T-cell (primary cell): ENCODE results near the gene PRDM12. TPM values are rescaled to one million over a fixed set of nuclear protein-coding genes. Genes with fewer than 3 reads are reported as not detected.

Experiments
- ATAC-seq, 4 experiments: fragments of 200-7000 bp in 3 of 4; fragments of 150-1000 bp in 1 of 4; cut with Tn5 transposase; replicated peaks in 1 of 4; 1 replicate in 3 of 4; 2 replicates in 1 of 4; pipeline ENCODE4 v1.10.0; 2021; ENCODE audit warnings: moderate library complexity in 3 of 4, mild to moderate bottlenecking in 2 of 4, moderate number of reproducible peaks in 1 of 4
- CTCF ChIA-PET, 2 donors: fragments of 300-600 bp; sonication (Branson Sonifier 250); formaldehyde crosslinking; loops; one replicate each; lab custom pipeline; 2022; ENCODE audit warnings: antibody characterized with exemption in 2 of 2; lab: Charles Lee
- POLR2A ChIA-PET, 2 donors: fragments of 300-600 bp; sonication (Branson Sonifier 250); formaldehyde crosslinking; loops; one replicate each; lab custom pipeline; 2022; ENCODE audit warnings: antibody characterized with exemption in 2 of 2; lab: Charles Lee
- DNase-seq, 35 experiments: peaks; one replicate each; pipeline versions ENCODE4 v3.0.0 to v3.0.0-alpha.2; 2013 to 2023
- H3K27ac ChIP-seq: one replicate; pipeline ENCODE4 v1.5.1; 2013; ENCODE audit warnings: low read length
- H3K27me3 ChIP-seq, 2 experiments: replicated peaks in 1 of 2; 1 replicate in 1 of 2; 2 replicates in 1 of 2; pipeline versions ENCODE4 v1.6.1 to v1.7.0; 2013; ENCODE audit warnings: low read length in 1 of 2, mixed read lengths in 1 of 2; ENCODE audit not compliant: control insufficient read depth in 2 of 2, insufficient read depth in 2 of 2; ENCODE audit errors: extremely low read depth in 1 of 2
- H3K36me3 ChIP-seq, 2 donors: 1 replicate in 1 of 2; 2 replicates in 1 of 2; pipeline versions ENCODE4 v1.6.1 to v1.7.0; 2013; ENCODE audit warnings: low read length in 1 of 2; ENCODE audit not compliant: control insufficient read depth in 2 of 2, insufficient read depth in 1 of 2; ENCODE audit errors: extremely low read depth in 1 of 2
- H3K4me1 ChIP-seq, 2 experiments: 1 replicate in 1 of 2; 2 replicates in 1 of 2; pipeline versions ENCODE4 v1.6.1 to v1.7.0; 2013; ENCODE audit warnings: low read length in 2 of 2, mixed read lengths in 1 of 2; ENCODE audit not compliant: insufficient read depth in 2 of 2, control insufficient read depth in 1 of 2; ENCODE audit errors: extremely low read depth in 1 of 2
- H3K4me3 ChIP-seq, 2 donors: 1 replicate in 1 of 2; 2 replicates in 1 of 2; pipeline versions ENCODE4 v1.5.1 to v1.7.0; 2013; ENCODE audit warnings: mild to moderate bottlenecking in 2 of 2, low read length in 1 of 2, moderate library complexity in 1 of 2; ENCODE audit not compliant: control insufficient read depth in 1 of 2; ENCODE audit errors: extremely low read depth in 1 of 2
- H3K9me3 ChIP-seq: 2 replicates; pipeline ENCODE4 v1.7.0; 2013
- H3K27ac Mint-ChIP-seq, 2 donors: one replicate each; pipeline ENCODE4 v1.8.0; 2020 to 2021; ENCODE audit warnings: mild to moderate bottlenecking in 2 of 2, mixed read lengths in 2 of 2
- H3K27me3 Mint-ChIP-seq, 2 donors: one replicate each; pipeline ENCODE4 v1.8.0; 2021 to 2022; ENCODE audit warnings: mixed read lengths in 2 of 2
- H3K36me3 Mint-ChIP-seq: one replicate; pipeline ENCODE4 v1.8.0; 2021; ENCODE audit warnings: mixed read lengths
- H3K4me1 Mint-ChIP-seq, 3 donors: one replicate each; pipeline ENCODE4 v1.8.0; 2020 to 2022; ENCODE audit warnings: mixed read lengths in 3 of 3, mild to moderate bottlenecking in 1 of 3
- H3K4me3 Mint-ChIP-seq, 3 donors: one replicate each; pipeline ENCODE4 v1.8.0; 2020 to 2022; ENCODE audit warnings: mild to moderate bottlenecking in 3 of 3, mixed read lengths in 3 of 3, moderate library complexity in 3 of 3
- H3K9me3 Mint-ChIP-seq, 3 donors: one replicate each; pipeline ENCODE4 v1.8.0; 2020 to 2022; ENCODE audit warnings: mixed read lengths in 3 of 3
- WGBS: methylation state at CpG from one replicate; pipeline ENCODE4 v1.1.5; 2013; ENCODE audit warnings: missing lambda C conversion rate; ENCODE audit not compliant: insufficient coverage; 5-methylcytosine and 5-hydroxymethylcytosine counted together
- total RNA-seq, 35 experiments: library from RNA in 6 of 35; stranded (reverse) in 6 of 35; fragments of 120-200 nt in 1 of 35; gene quantifications; one replicate each; pipeline versions ENCODE4 v1.2.1 to v1.2.4 and lab custom pipeline; 2013 to 2026

PRDM12 gene
- total RNA-seq, 5 donors from 2014 or later (not counting 1 experiment from before 2014, with no cell fraction given) = 0.13 to 0.19 (median 0.16) TPM; not detected in 2

GRCh38 chr9:130696139-130696650 lies 31.8 kb downstream of the PRDM12 start:
- no peaks in the 10 kb centered on the region for H3K9me3 Mint-ChIP-seq
- peaks cover 32% of the 10 kb centered on the region for H3K36me3 Mint-ChIP-seq
- no peak overlapping the region for H3K4me3 ChIP-seq
- H3K4me3 Mint-ChIP-seq = peak overlapping the region in 2 of 3 donors; percentile 30 to 36
- CTCF ChIA-PET = interaction anchor here (0.6 to 1.0 kb wide), 2 partner anchors 10 to 238 kb away, joined by 3 read pairs; no protein-coding TSS in a partner anchor
- WGBS = 93% methylated on average over 2 of the region's 4 CpGs
- H3K4me1 ChIP-seq = peaks cover 6 to 35% of the 10 kb centered on the region in 2 experiments
- peaks cover 3 to 50% of the 10 kb centered on the region in 2 donors for H3K36me3 ChIP-seq
- DNase-seq = no peak
- POLR2A ChIA-PET = interaction anchor here in 1 of 2 donors (0.6 kb wide), 1 partner anchor 152 kb away, joined by 3 read pairs; no protein-coding TSS in a partner anchor
- H3K4me1 Mint-ChIP-seq = peaks cover 39 to 45% (median 41%) of the 10 kb centered on the region in 3 donors
- H3K27me3 Mint-ChIP-seq = no peaks in the 10 kb centered on the region
- no peaks in the 10 kb centered on the region for H3K27me3 ChIP-seq
- no peak overlapping the region for H3K27ac ChIP-seq
- ATAC-seq = no peak
- peak overlapping the region in 1 of 2 donors; percentile 11 for H3K27ac Mint-ChIP-seq
- no peaks in the 10 kb centered on the region for H3K9me3 ChIP-seq

- H3K27ac Mint-ChIP-seq = no peak overlapping the region
- peaks cover 37% of the 10 kb centered on the region for H3K36me3 Mint-ChIP-seq
- no peaks in the 10 kb centered on the region for H3K9me3 ChIP-seq
- POLR2A ChIA-PET = interaction anchor here in 1 of 2 donors (0.6 kb wide), 1 partner anchor 152 kb away, joined by 3 read pairs; no protein-coding TSS in a partner anchor
- peaks cover 6 to 35% of the 10 kb centered on the region in 2 experiments for H3K4me1 ChIP-seq
- H3K36me3 ChIP-seq = peaks cover 3 to 56% of the 10 kb centered on the region in 2 donors
- H3K27me3 Mint-ChIP-seq = no peaks in the 10 kb centered on the region
- H3K9me3 Mint-ChIP-seq = no peaks in the 10 kb centered on the region
- no peaks in the 10 kb centered on the region for H3K27me3 ChIP-seq
- H3K4me3 ChIP-seq = no peak overlapping the region
- CTCF ChIA-PET = no interaction called here
- no peak for ATAC-seq
- H3K4me3 Mint-ChIP-seq = no peak overlapping the region
- H3K27ac ChIP-seq = no peak overlapping the region
- H3K4me1 Mint-ChIP-seq = peaks cover 39 to 45% (median 41%) of the 10 kb centered on the region in 3 donors
- WGBS = 96% methylated on average over 7 of the region's 8 CpGs
- no peak for DNase-seq
Measured at GRCh38 chr9:130696996-130697395, 32.6 kb downstream of the PRDM12 start.

- Mint-ChIP-seq H3K27ac (no peak overlapping the region), H3K4me3 (no peak overlapping the region), H3K4me1 (peaks cover 31 to 39% (median 37%) of the 10 kb centered on the region in 3 donors), H3K36me3 (peaks cover 50% of the 10 kb centered on the region), H3K9me3 (no peaks in the 10 kb centered on the region), H3K27me3 (no peaks in the 10 kb centered on the region)
- Histone ChIP-seq H3K4me3 (no peak overlapping the region), H3K27ac (no peak overlapping the region), H3K4me1 (peaks cover 6 to 27% of the 10 kb centered on the region in 2 experiments), H3K36me3 (peaks cover 3 to 71% of the 10 kb centered on the region in 2 donors), H3K9me3 (no peaks in the 10 kb centered on the region), H3K27me3 (no peaks in the 10 kb centered on the region)
- ChIA-PET POLR2A (no interaction called here), CTCF (interaction anchor here (0.6 kb wide), 2 partner anchors 13 to 140 kb away, joined by 3 to 4 read pairs; no protein-coding TSS in a partner anchor)
- DNase-seq (no peak), ATAC-seq (no peak)
- 97% methylated on average over 3 of the region's 3 CpGs for WGBS
Measured at GRCh38 chr9:130698514-130698913, 34.1 kb downstream of the PRDM12 start.

- Mint-ChIP-seq H3K9me3 (no peaks in the 10 kb centered on the region), H3K4me1 (peaks cover 31 to 37% (median 34%) of the 10 kb centered on the region in 3 donors), H3K27me3 (no peaks in the 10 kb centered on the region), H3K27ac (no peak overlapping the region), H3K4me3 (no peak overlapping the region), H3K36me3 (peaks cover 55% of the 10 kb centered on the region)
- 81% methylated on average over 2 of the region's 2 CpGs for WGBS
- ChIA-PET POLR2A (interaction anchor here in 1 of 2 donors (0.7 kb wide), 1 partner anchor 674 kb away, joined by 3 read pairs; no protein-coding TSS in a partner anchor), CTCF (interaction anchor here (0.6 to 0.7 kb wide), 2 partner anchors 14 to 171 kb away, joined by 3 read pairs; no protein-coding TSS in a partner anchor)
- DNase-seq (no peak), ATAC-seq (no peak)
- Histone ChIP-seq H3K27ac (no peak overlapping the region), H3K4me3 (no peak overlapping the region), H3K4me1 (peaks cover 6 to 24% of the 10 kb centered on the region in 2 experiments), H3K36me3 (peaks cover 3 to 76% of the 10 kb centered on the region in 2 donors), H3K27me3 (no peaks in the 10 kb centered on the region), H3K9me3 (no peaks in the 10 kb centered on the region)
Measured at GRCh38 chr9:130699047-130699446, 34.7 kb downstream of the PRDM12 start.

GRCh38 chr9:130701059-130702022 lies 36.9 kb downstream of the PRDM12 start:
- H3K27ac Mint-ChIP-seq = no peak overlapping the region
- H3K36me3 Mint-ChIP-seq = peaks cover 56% of the 10 kb centered on the region
- no peaks in the 10 kb centered on the region for H3K9me3 Mint-ChIP-seq
- H3K4me1 Mint-ChIP-seq = peaks cover 15 to 20% (median 16%) of the 10 kb centered on the region in 3 donors
- H3K27me3 Mint-ChIP-seq = no peaks in the 10 kb centered on the region
- peaks cover 0 to 75% of the 10 kb centered on the region in 2 donors for H3K36me3 ChIP-seq
- H3K4me1 ChIP-seq = peaks cover 0 to 3% of the 10 kb centered on the region in 2 experiments
- H3K4me3 ChIP-seq = no peak overlapping the region
- H3K27me3 ChIP-seq = no peaks in the 10 kb centered on the region
- ATAC-seq (peak; percentile 73 to 91 (median 80)), DNase-seq (peak in 34 of 35 experiments; percentile 36 to 79 (median 62))
- no peaks in the 10 kb centered on the region for H3K9me3 ChIP-seq
- 64% methylated on average over 4 of the region's 13 CpGs for WGBS
- H3K4me3 Mint-ChIP-seq = no peak overlapping the region
- no peak overlapping the region for H3K27ac ChIP-seq
- ChIA-PET POLR2A (interaction anchor here in 1 of 2 donors (0.5 to 1.0 kb wide), 2 partner anchors 253 to 346 kb away, joined by 3 to 5 read pairs; no protein-coding TSS in a partner anchor), CTCF (interaction anchor here (0.5 to 1.6 kb wide), 13 partner anchors 8 to 964 kb away, joined by 3 to 8 read pairs (median 4); partner anchors contain the start of gene EXOSC2 (in 1 of the 2))

- Histone ChIP-seq H3K27me3 (no peaks in the 10 kb centered on the region), H3K9me3 (no peaks in the 10 kb centered on the region), H3K36me3 (peaks cover 0 to 56% of the 10 kb centered on the region in 2 donors), H3K4me1 (no peaks in the 10 kb centered on the region), H3K27ac (no peak overlapping the region), H3K4me3 (no peak overlapping the region)
- H3K36me3 Mint-ChIP-seq = peaks cover 43% of the 10 kb centered on the region
- ChIA-PET CTCF (interaction anchor here in 1 of 2 donors (0.8 kb wide), 1 partner anchor 12 kb away, joined by 3 read pairs; no protein-coding TSS in a partner anchor), POLR2A (no interaction called here)
- H3K4me1 Mint-ChIP-seq = peaks cover 0 to 7% (median 5%) of the 10 kb centered on the region in 3 donors
- DNase-seq = no peak
- H3K4me3 Mint-ChIP-seq = no peak overlapping the region
- no peaks in the 10 kb centered on the region for H3K9me3 Mint-ChIP-seq
- H3K27me3 Mint-ChIP-seq = no peaks in the 10 kb centered on the region
- peak overlapping the region in 1 of 2 donors; percentile 11 for H3K27ac Mint-ChIP-seq
- ATAC-seq = no peak
- 98% methylated on average over 6 of the region's 7 CpGs for WGBS
Measured at GRCh38 chr9:130703501-130703900, 39.1 kb downstream of the PRDM12 start.
